T follicular helper cell (primary cell): ENCODE measurements around the gene PRSS16.
"Not testable (repeated sequence)": the region's sequence is repeated elsewhere in the genome, so short reads cannot be mapped to it uniquely, and the experiment has no call there.

ENCODE experiments used
- DNase-seq: peaks from one replicate; pipeline ENCODE4 v3.0.0-alpha.2; 2020; ENCODE audit warnings: low read depth
- total RNA-seq, 2 experiments: gene quantifications; one replicate each; lab custom pipeline; 2026; lab: John Stamatoyannopoulos, UW

The PRSS16 gene
- total RNA-seq: 0.13 to 1.3 reads per million in 2 experiments

- DNase-seq: no peak
These were observed at the start of gene PRSS16 for GRCh38 chr6:27247133-27247836. Gene PRSS16 (plus strand): TSS chr6:27247701. CDS start chr6:27247738, 37 bp downstream.

- no peak for DNase-seq
These were observed 41.9 kb upstream of the PRSS16 start for GRCh38 chr6:27205375-27206278.

GRCh38 chr6:27206806-27207205 lies 40.7 kb upstream of the PRSS16 start:
- no peak for DNase-seq

DNA sequence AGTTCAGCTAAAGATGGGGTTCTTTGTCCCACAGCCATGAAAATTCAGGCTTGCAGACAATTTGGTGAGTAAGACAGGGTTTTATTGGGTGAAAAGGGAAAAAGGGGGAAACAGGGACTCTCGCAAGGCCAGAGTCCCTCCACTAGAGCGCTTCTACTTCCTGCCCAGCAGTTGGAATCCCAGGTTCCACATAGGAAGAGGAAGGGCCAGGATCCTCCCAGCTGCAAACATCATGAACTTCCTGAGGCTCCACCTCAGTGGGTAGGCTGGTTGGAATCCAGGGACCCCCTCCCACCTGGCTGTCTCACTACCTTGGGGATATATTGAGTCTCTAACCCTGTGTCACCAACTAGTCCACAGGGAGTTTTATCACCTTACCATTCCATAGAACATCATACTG lies 39.5 kb upstream of the PRSS16 start:
- DNase-seq: no peak

- no peak for DNase-seq
These were observed 38.3 kb upstream of the PRSS16 start for GRCh38 chr6:27209196-27209595.

DNA sequence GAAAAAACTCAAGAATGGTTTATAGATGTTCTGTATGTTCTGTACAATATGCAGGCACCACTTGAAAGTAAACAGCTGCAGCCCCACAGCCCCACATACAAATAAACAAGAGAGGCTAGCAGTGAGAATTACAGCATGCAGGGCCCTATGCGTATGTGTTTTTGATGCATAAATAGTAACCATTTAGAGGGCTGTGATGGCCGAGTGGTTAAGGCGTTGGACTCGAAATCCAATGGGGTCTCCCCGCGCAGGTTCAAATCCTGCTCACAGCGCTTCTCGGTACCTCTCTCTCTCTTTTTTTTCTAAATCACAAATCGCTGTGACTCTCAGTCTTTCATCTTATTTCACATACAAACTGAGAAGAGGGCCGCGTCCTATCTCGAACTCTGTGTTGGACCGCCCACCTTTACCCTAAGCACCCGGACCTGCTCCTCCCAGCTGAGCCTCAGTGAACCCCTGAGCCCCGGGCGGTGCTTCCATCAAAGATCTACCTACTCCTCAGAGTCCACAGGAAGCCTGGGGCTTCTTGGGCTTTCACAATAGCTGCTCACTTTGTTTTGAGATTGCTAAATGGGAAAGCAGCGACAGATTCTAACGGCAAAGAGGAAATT lies 37.7 kb upstream of the PRSS16 start:
- no peak for DNase-seq

DNA sequence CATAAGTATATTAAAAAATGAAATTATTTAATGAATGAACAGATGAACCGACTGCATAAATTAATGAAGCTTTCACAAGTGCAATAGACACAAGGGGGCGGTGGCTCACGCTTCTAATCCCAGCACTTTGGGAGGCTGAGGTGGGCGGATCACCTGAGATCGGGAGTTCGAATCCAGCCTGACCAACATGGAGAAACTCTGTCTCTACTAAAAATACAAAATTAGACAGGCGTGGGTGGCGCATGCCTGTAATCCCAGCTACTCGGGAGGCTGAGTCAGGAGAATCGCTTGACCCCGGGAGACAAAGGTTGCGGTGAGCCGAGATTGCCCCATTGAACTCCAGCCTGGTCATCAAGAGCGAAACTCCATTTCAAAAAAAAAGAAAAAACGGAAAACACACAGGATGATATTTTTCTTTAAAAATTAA lies 34.4 kb upstream of the PRSS16 start:
- DNase-seq: not testable (repeated sequence)

DNA sequence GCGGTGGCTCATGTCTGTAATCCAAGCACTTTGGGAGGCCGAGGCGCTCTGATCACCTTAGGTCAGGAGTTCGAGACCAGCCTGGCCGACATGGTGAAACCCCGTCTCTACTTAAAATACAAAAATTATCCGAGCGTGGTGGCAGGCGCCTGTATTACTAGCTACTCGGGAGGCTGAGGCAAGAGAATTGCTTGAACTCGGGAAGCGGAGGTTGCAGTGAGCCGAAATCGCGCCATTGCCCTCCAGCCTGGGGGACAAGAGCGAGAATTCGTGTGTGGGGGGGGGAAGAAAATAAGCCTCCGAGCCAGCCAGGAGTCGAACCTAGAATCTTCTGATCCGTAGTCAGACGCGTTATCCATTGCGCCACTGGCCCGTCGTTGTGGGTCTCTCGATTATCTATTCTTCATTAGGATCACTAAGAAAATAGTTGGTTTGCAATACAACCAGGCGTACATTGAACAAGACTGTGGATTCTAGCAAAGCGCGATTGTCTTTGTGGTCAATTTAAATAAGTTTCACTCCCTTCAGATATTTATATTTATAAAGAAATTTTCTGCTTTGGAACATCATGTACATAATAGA lies 33.9 kb upstream of the PRSS16 start:
- DNase-seq: no peak

- DNase-seq: no peak
These were observed 33.3 kb upstream of the PRSS16 start for GRCh38 chr6:27214126-27214601.

DNA sequence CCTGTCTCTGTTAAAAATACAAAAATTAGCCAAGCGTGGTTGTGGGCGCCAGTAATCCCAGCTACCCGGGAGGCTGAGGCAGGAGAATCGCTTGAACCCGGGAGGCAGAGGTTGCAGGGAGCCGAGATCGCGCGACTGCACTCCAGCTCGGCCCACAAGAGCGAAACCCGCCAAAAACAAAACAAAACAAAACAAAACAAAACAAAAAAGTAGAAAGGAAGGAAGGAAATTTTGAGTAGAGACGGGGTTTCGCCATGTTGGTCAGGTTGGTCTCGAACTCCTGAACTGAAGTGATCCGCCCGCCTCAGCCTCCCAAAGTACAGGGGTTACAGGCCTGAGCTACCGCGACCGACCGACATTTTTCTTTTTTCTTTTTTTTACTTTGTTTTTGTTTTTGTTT lies 30.6 kb upstream of the PRSS16 start:
- DNase-seq: no peak

- not testable (repeated sequence) for DNase-seq
These were observed 24.5 kb upstream of the PRSS16 start for GRCh38 chr6:27222971-27223370.

DNA sequence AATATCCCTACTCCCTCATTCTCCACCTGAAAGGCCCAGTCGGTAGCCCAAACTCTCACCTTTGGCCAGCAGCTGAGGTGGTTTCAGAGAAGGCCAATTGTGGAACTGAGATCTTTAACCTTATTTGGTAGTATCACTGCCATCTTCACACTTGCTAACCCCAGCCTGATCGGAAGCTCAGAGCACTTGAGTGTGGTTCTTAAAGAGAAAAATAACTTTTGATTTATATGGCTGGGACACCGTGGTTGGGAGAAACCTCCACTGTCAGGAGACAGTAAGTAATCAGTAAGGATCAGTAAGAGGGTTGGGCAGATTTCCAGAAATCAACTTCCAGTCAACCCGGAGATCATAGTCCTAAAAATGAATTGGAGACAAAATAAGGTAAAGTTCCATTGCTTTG lies 22.8 kb upstream of the PRSS16 start:
- no peak for DNase-seq

GRCh38 chr6:27228963-27229477 lies 18.5 kb upstream of the PRSS16 start:
- DNase-seq: no peak

DNA sequence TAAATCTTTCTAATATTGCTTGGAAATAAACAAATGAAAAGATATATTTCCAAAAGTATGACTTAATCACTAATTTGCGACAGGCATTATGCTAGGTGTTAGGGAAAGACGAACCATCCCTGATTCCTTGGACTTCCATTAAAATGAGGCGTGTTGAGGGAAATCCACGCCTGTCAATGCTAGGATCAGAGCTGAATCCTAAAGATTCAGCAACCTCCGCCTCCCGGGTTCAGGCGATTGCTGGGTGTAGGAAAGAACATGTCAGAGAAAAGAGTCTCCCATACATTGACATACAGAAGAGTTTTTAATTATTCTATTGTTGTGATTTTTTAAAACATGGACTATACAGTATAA lies 16.8 kb upstream of the PRSS16 start:
- DNase-seq: no peak

DNA sequence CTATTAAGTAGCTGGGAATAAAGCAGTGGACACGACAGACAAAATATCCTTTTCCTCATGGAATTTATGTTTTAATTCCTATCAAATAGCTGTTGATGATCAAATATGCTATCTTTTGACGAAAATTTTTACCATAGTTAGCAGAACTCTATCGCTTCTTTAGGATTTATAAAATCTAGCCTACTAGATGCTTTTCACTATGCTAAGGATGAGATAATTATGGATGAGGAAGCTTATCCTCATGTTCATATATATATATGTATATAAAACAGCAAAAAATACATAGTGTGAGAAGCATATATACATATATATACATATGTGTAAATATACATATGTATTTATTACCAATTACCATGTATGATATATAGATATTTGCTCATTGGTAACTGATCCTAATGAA lies 12.9 kb upstream of the PRSS16 start:
- no peak for DNase-seq

DNA sequence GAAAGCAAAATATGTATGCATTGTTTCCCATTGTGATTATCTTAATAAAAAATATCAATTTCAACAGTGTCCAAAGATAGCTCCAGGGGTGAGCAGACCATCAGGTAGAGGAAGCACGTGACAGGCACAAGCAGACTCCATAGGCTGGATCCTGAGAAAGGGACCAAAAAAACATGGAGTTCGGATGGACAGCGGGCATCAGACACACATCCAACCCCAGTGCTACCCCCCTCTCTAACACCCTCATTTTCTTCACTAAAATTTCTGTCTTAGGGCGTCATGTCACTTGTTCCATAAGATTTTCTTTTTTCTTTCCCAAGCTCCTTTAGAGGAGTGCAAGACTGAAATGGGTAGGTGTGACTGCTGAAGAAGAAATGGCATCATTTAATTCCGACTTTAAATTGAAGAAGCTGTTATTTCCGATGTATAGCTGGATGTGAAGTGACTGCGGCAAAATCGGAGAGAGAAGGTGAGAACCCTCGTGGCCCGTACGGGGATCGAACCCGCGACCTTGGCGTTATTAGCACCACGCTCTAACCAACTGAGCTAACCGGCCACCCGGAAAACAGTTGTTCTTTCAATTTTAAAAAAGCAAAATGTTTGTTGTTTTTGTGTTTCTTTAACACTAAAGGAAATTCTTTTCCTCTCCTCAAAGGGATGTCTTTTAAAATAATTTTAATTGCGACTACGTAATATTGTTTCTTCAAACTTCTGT lies 10.3 kb upstream of the PRSS16 start:
- DNase-seq: no peak

DNA sequence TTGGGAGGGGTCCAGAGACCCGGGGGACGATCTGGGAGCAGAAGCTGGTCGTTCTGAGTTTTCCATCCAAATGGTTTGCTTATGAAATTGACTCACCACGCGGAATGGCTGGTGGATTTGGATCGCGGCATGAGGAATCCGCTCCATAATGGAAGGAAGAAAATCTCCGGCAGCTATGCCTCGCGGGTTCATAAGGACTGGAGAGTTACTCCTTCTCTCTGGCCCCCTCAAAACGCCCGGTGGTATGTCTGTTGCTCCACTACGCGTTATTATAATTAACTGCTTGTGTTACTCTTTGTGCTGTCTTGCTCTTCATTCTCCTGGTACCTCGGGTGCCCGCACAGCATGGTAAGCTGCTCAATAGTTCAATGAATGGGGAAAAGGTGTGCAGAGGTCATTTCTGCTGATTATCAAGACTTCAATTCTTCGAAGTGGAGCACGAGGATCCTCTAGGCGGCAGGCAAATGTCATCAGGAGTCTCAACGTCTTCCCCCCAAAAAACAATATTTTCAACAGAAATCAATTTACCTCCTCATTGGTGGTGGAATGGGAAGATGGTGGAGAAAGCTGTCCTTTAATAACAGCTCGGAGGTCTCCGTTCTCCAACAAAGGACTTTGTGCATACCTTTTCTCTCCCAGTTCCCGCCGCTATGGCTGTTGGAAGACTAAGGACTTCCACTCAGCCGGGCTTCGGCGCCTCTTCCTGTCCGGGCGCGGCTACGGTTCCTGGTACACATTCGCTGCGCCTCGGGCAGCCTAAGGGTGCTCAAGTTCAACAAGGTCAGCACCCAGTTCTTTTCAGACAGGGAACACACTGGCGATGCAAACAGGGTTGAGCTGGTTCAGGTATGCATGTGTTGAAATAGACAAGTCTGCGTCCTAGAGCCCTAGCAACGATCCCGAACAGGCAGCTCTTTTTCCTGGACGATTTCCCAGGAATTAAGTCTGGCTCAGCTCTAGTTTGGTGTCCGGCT lies 9.2 kb upstream of the PRSS16 start:
- no peak for DNase-seq

DNA sequence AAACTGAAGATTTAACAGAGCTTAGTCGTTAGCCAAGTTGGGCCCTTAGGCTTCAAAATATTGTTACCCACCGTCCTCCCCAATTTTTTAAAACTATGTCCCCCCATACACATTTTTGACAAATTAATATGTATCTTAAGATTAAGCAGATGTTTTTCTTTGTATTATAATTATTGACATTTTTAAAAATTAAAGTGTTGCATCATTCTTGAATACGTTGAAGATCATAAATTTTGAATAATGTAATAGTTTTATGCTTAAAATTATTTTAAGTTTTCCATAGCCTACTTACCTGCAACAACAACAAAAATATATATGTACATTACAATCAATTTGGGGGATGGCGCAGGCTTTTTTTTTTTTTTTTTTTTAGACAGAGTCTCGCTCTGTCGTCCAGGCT lies 8.2 kb upstream of the PRSS16 start:
- DNase-seq: no peak

GRCh38 chr6:27241443-27241842 lies 6.1 kb upstream of the PRSS16 start:
- no peak for DNase-seq

DNA sequence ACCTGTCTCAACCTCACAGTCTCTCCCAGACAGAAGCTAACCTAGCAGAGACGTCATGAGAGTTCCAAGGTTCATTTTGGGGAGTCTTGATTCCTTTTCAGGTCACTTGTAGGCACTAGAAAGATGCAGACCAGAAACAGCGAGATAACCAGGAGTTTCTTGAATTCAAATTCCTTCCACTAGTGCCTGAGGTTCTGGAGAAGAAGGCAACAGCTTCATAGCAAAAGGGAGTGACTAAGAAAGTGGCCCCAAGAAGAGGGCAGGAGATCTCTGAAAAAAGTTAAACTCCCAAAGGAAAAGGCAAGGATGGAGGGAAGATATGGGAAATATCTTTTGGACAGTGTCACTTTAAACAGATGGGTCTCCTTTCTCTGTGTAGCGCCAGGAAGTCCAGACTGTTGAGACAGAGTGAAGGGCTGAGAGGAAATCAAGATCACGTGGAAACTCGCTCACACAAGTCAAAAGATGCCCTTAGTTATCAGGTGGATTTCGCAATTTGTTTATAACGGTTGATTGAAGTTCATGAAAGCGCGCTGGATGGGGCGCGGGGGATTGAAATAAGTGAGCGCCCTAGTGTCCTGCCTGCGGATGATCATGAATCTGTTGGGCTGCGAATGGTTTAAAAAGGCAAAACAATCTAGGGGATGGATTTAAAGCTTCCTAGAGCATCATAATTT lies 4.8 kb upstream of the PRSS16 start:
- DNase-seq: no peak
